ENCODE data around the gene BSN. TPM values are rescaled to one million over a fixed set of nuclear protein-coding genes. Genes with fewer than 3 reads are reported as not detected.

Gene BSN
- total RNA-seq, 1 experiment from 2014 or later: 0.18 TPM

DNA sequence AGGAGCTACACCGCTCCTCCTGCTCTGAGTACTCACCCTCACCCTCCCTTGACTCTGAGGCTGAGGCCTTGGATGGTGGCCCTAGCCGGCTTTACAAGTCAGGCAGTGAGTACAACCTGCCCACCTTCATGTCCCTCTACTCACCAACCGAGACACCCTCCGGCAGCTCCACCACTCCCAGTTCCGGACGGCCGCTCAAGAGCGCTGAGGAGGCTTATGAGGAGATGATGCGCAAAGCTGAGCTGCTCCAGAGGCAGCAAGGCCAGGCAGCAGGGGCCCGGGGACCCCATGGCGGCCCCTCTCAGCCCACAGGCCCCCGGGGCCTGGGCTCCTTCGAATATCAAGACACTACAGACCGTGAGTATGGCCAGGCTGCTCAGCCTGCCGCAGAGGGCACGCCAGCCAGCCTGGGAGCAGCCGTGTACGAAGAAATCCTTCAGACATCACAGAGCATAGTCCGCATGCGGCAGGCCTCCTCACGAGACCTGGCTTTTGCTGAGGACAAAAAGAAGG is 98.7 kb downstream of the BSN start:
- DNase-seq (ENCODE audit: low read depth): no peak

DNA sequence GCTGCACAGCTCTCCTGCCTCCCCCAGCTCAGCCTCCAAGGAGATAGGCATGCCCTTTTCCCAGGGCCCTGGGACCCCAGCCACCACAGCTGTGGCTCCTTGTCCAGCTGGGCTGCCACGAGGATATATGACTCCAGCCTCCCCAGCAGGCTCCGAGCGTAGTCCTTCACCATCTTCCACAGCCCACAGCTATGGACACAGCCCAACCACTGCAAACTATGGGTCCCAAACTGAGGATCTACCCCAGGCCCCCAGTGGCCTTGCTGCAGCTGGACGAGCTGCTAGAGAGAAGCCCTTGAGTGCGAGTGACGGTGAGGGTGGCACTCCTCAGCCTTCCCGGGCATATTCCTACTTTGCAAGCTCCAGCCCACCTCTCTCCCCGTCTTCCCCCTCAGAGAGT is 99.3 kb downstream of the BSN start:
- DNase-seq (ENCODE audit: low read depth): no peak

DNA sequence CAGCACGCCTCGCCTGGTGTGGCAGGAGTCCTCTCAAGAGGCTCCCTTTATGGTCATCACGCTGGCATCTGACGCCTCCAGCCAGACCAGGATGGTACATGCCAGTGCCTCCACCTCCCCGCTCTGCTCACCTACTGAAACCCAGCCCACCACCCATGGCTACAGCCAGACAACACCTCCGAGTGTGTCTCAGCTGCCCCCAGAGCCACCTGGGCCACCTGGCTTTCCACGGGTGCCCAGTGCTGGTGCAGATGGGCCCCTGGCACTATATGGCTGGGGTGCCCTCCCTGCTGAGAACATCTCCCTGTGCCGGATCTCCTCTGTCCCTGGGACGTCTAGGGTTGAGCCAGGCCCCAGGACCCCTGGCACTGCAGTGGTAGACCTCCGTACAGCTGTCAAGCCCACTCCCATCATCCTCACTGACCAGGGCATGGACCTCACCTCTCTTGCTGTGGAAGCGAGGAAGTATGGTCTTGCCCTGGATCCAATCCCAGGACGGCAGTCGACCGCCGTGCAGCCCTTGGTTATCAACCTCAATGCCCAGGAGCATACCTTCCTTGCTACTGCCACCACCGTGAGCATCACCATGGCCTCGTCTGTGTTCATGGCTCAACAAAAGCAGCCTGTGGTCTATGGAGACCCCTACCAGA is 100.0 kb downstream of the BSN start:
- no peak for DNase-seq (ENCODE audit: low read depth)

- no peak for DNase-seq (ENCODE audit: low read depth)
These were observed 100.8 kb downstream of the BSN start for GRCh38 chr3:49654955-49655556.

DNA sequence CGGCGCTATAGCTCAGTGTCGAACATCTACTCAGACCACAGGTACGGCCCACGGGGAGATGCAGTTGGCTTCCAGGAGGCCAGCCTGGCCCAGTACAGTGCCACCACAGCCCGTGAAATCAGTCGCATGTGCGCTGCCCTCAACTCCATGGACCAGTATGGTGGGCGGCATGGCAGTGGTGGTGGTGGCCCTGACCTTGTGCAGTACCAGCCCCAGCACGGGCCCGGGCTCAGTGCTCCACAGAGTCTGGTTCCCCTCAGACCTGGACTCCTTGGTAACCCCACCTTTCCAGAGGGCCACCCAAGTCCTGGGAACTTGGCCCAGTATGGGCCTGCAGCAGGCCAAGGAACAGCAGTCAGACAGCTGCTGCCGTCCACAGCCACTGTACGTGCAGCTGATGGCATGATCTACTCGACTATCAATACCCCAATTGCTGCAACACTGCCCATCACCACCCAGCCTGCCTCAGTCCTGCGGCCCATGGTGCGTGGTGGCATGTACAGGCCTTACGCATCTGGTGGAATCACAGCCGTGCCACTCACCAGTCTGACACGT is 101.5 kb downstream of the BSN start:
- DNase-seq (ENCODE audit: low read depth): no peak

DNA sequence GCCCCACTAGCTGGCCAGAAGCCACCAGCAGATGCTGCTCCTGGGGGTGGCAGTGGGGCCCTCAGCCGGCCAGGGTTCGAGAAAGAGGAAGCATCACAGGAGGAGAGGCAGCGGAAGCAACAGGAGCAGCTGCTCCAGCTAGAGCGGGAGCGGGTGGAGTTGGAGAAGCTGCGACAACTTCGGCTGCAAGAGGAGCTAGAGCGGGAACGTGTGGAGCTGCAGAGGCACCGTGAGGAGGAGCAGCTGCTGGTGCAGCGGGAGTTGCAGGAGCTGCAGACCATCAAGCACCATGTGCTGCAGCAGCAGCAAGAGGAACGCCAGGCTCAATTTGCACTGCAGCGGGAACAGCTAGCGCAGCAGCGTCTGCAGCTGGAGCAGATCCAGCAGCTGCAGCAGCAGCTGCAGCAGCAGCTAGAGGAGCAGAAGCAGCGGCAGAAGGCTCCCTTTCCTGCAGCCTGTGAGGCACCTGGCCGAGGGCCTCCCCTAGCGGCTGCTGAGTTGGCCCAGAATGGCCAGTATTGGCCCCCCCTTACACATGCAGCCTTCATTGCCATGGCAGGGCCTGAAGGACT is 102.3 kb downstream of the BSN start:
- DNase-seq (ENCODE audit: low read depth): no peak

- DNase-seq (ENCODE audit: low read depth): no peak
These were observed 103.1 kb downstream of the BSN start for GRCh38 chr3:49657208-49657915.

GRCh38 chr3:49658711-49659110 is 104.4 kb downstream of the BSN start:
- no peak for DNase-seq (ENCODE audit: low read depth)

DNA sequence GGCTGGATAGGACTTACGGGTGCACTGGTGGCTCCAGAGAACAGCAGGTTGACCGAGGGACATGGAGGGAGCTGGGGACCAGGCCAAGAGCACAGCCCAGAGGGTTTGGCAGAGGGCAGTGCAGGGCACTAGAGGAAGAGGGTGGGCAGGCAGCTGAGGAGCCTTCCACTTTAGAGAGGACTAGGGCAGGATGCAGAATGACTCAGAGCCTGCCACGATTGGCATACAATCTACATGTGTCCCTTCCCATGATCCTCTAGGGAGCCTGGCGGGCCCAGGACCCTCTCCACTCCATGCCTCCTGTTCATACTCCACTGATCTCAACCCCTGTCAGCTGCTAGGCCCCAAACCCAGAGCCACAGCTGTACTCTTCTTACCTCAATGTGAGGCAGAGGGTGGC is 105.5 kb downstream of the BSN start:
- peak; percentile 35 for DNase-seq (ENCODE audit: low read depth)

GRCh38 chr3:49661281-49661680 is 107.0 kb downstream of the BSN start:
- no peak for DNase-seq (ENCODE audit: low read depth)

- no peak for DNase-seq (ENCODE audit: low read depth)
These were observed 107.7 kb downstream of the BSN start for GRCh38 chr3:49662021-49662420.

- DNase-seq (ENCODE audit: low read depth): no peak
These were observed 108.6 kb downstream of the BSN start for GRCh38 chr3:49662720-49663413.

GRCh38 chr3:49663831-49664230 is 109.6 kb downstream of the BSN start:
- DNase-seq (ENCODE audit: low read depth): no peak

- DNase-seq (ENCODE audit: low read depth): no peak
These were observed 110.0 kb downstream of the BSN start for GRCh38 chr3:49664300-49664699.

- no peak for DNase-seq (ENCODE audit: low read depth)
These were observed 111.7 kb downstream of the BSN start for GRCh38 chr3:49665822-49666519.

DNA sequence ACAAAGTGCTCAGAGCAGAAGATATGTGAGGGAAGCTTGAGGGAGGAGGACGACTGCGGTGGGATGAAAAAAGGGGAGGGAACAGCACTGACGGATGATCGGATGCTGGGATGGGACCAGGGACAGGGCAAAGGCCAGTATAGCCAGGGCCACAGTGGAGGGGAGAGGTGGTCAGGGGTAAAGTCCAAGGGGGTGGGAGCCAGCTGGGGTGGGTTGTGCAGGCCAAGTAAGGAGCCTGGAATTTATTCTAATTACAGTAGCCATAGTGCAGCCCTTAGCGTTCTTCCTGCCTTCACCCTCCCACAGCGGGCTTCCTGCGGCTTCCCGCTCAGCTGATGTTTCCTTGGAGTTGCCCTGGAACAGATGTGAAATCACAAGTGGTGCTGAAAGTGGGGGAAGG is 112.3 kb downstream of the BSN start:
- DNase-seq (ENCODE audit: low read depth): no peak

DNA sequence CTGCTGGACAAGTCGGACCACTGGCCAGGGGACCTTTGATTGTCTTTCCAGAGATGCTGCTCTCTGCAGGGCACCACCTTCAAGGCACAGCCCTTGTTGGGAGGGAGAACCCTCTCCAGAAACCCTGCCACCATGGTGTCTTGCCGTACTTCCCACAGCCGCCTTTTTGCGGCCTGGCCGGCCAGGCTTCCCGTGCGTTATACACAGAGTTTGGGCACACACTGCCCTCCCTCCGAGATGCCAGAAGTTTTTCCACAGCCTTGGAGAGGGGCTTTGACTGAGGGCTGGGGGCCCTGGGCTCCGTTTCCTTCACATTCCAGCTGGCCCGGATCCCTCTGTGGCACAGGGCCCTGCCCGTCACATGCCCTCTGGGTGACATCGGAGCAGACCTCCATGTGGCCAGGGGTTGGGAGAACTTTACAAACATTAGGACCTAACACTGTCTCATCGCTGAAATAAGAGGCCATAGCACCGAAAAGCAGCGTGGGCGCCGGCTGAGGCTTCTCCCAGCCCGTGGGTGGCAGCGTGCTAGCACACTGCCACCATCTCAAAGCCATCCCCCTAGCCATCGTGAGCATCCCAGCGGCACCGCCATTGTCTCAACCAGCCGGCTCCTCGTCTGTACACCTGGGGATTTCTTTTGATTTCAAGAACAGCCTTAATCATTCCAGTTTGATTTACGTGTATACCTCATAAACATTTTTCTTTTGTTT is 113.6 kb downstream of the BSN start:
- no peak for DNase-seq (ENCODE audit: low read depth)

DNA sequence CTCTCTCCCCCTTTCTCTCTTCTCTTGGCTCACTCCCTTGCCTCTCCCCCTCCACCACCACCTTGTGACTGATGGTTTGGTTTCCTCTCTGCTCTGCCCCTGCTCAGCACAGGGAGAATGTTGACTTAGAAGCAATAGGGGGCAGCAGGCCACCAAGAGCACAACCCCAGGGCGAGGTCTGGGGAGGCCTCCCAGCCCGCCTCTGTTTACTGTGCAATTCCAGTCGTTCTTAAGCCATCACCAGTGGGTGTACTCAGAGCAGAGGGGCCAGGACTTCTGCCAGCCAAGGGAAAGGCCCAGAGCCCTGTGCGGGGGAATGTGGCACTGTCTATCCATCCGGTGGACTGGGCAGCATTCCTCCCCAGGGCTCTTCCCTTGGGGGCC is 114.1 kb downstream of the BSN start:
- DNase-seq (ENCODE audit: low read depth): no peak

GRCh38 chr3:49668861-49669260 is 114.6 kb downstream of the BSN start:
- DNase-seq (ENCODE audit: low read depth): no peak

DNA sequence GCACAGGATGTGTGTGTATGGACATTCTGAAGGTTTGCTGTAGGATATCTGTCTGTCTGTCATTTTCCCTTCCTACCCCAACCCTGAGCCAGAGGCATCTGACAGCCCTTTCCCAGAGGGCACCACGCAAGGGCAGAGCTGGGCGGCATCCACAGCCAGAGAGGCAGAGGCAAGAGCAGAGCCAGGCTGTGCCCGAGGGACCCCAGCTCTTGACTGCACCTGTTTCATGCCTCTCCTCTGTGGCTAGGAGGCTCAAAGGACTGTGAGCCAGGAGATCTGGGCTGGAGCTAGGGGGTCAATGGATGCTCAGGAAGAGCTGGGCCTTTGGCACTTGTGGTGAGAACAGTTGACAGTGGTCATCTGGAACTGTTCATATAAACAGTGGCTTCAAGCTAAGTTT is 115.1 kb downstream of the BSN start:
- DNase-seq (ENCODE audit: low read depth): no peak

All from HT1080 (cell line).